ENCODE measurements around the gene ALPK1.
"Not testable (repeated sequence)": the region's sequence is repeated elsewhere in the genome, so short reads cannot be mapped to it uniquely, and the experiment has no call there.

ALPK1 gene

DNA sequence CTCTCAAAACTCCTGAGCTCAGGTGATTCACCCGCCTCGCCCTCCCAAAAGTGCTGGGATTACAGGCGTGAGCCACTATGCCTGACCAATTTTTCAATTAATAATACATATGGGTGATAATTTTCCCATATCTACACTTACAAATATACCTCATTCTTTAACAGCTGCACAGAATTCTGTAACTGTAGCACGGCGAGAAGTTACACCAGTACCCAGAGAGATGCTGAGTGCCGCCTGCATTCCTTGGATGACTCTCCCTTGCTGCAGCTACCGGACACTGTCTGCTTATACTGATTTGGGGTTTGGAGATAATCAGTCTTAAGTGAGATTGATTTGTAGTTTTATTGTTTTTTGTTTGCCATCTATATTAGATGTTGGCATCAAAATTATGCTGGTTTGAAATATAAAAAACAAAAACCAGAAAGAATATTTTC lies 17.3 kb upstream of the ALPK1 start:
- ATAC-seq, result no peak
- no peak for TF ChIP-seq CSRNP3 (CRISPR knock-in tag; IDR thresholded peaks at IDR 0.05)
- TF ChIP-seq ZFP30 (CRISPR knock-in tag; IDR thresholded peaks at IDR 0.05), result no peak
- no peak for TF ChIP-seq ZNF8 (CRISPR knock-in tag; IDR thresholded peaks at IDR 0.05)
- TF ChIP-seq BACH2 (CRISPR knock-in tag; IDR thresholded peaks at IDR 0.05; ENCODE audit: borderline replicate concordance), result no peak
- TF ChIP-seq ZNF565 (CRISPR knock-in tag; conservative IDR thresholded peaks at IDR 0.05; ENCODE audit: low read depth), result no peak

GRCh38 chr4:112280386-112281056 lies 16.6 kb upstream of the ALPK1 start:
- ATAC-seq, result no peak
- no peak for TF ChIP-seq PPARA (CRISPR knock-in tag; IDR thresholded peaks at IDR 0.05; ENCODE audit: borderline replicate concordance)
- TF ChIP-seq POU6F1 (CRISPR knock-in tag; IDR thresholded peaks at IDR 0.05; ENCODE audit: borderline replicate concordance, low read depth), result no peak
- no peak for TF ChIP-seq SNAI2 (CRISPR knock-in tag; IDR thresholded peaks at IDR 0.05)

- ATAC-seq, result not testable (repeated sequence)
These were observed 15.2 kb upstream of the ALPK1 start for GRCh38 chr4:112281895-112282398.

GRCh38 chr4:112282860-112283667 lies 14.1 kb upstream of the ALPK1 start:
- TF ChIP-seq PPARA (CRISPR knock-in tag; IDR thresholded peaks at IDR 0.05; ENCODE audit: borderline replicate concordance) (no peak), OSR1 (CRISPR knock-in tag; IDR thresholded peaks at IDR 0.05) (no peak), ZFP3 (CRISPR knock-in tag; IDR thresholded peaks at IDR 0.05) (no peak), BACH2 (CRISPR knock-in tag; IDR thresholded peaks at IDR 0.05; ENCODE audit: borderline replicate concordance) (no peak), CSRNP3 (CRISPR knock-in tag; IDR thresholded peaks at IDR 0.05) (no peak), ZC3H10 (CRISPR knock-in tag; IDR thresholded peaks at IDR 0.05) (no peak), POU6F1 (CRISPR knock-in tag; IDR thresholded peaks at IDR 0.05; ENCODE audit: borderline replicate concordance, low read depth) (no peak), TOX (CRISPR knock-in tag; IDR thresholded peaks at IDR 0.05; ENCODE audit: borderline replicate concordance) (no peak), ZNF8 (CRISPR knock-in tag; IDR thresholded peaks at IDR 0.05) (no peak)
- no peak for ATAC-seq

- no peak for TF ChIP-seq TCF4 (CRISPR knock-in tag; IDR thresholded peaks at IDR 0.05; ENCODE audit: borderline replicate concordance)
- TF ChIP-seq POU6F1 (CRISPR knock-in tag; IDR thresholded peaks at IDR 0.05; ENCODE audit: borderline replicate concordance, low read depth), result no peak
- TF ChIP-seq TOX (CRISPR knock-in tag; IDR thresholded peaks at IDR 0.05; ENCODE audit: borderline replicate concordance), result no peak
- no peak for TF ChIP-seq ZC3H10 (CRISPR knock-in tag; IDR thresholded peaks at IDR 0.05)
- TF ChIP-seq CSRNP3 (CRISPR knock-in tag; IDR thresholded peaks at IDR 0.05), result no peak
- TF ChIP-seq ARNTL (CRISPR knock-in tag; IDR thresholded peaks at IDR 0.05; ENCODE audit: borderline replicate concordance, low read depth), result no peak
- no peak for TF ChIP-seq ZNF8 (CRISPR knock-in tag; IDR thresholded peaks at IDR 0.05)
- TF ChIP-seq RARB (CRISPR knock-in tag; IDR thresholded peaks at IDR 0.05), result no peak
- no peak for TF ChIP-seq ZNF565 (CRISPR knock-in tag; conservative IDR thresholded peaks at IDR 0.05; ENCODE audit: low read depth)
- no peak for TF ChIP-seq ISL1 (CRISPR knock-in tag; IDR thresholded peaks at IDR 0.05)
- TF ChIP-seq SNAI2 (CRISPR knock-in tag; IDR thresholded peaks at IDR 0.05), result no peak
- no peak for TF ChIP-seq PATZ1 (CRISPR knock-in tag; IDR thresholded peaks at IDR 0.05; ENCODE audit: borderline replicate concordance)
- TF ChIP-seq PPARA (CRISPR knock-in tag; IDR thresholded peaks at IDR 0.05; ENCODE audit: borderline replicate concordance), result no peak
- TF ChIP-seq GLIS3 (CRISPR knock-in tag; IDR thresholded peaks at IDR 0.05), result no peak
- ATAC-seq, result peak; percentile 8
These were observed 13.0 kb upstream of the ALPK1 start for GRCh38 chr4:112284166-112284565.
